Activated CD4-positive, alpha-beta T cell treated with anti-CD3 and anti-CD28 coated beads, Interleukin-2, amount 10 ng/mL, durations not matched to agents 7 days and 5 days (primary cell): ENCODE data around the gene PRRX2. TPM values are rescaled to one million over a fixed set of nuclear protein-coding genes. Genes with fewer than 3 reads are reported as not detected.
A peak's percentile ranks its signal among the peaks of the same experiment; 100 is the strongest.

Source experiments
- CTCF ChIA-PET: fragments of 350-600 bp; sonication (Branson Sonifier 250); formaldehyde crosslinking; loops from one replicate; lab custom pipeline; 2021; ENCODE audit warnings: antibody characterized with exemption; lab: Charles Lee
- POLR2A ChIA-PET: fragments of 350-600 bp; sonication (Branson Sonifier 250); formaldehyde crosslinking; loops from one replicate; lab custom pipeline; 2021; ENCODE audit warnings: antibody characterized with exemption; lab: Charles Lee
- DNase-seq: peaks from one replicate; pipeline ENCODE4 v3.0.0-alpha.2; 2020
- H3K27ac Mint-ChIP-seq: one replicate; pipeline ENCODE4 v1.8.0; 2021; ENCODE audit warnings: mild to moderate bottlenecking, moderate library complexity, mixed read lengths
- H3K27me3 Mint-ChIP-seq: one replicate; pipeline ENCODE4 v1.8.0; 2021; ENCODE audit warnings: mixed read lengths
- H3K36me3 Mint-ChIP-seq: one replicate; pipeline ENCODE4 v1.8.0; 2021; ENCODE audit warnings: low read depth, mixed read lengths
- H3K4me1 Mint-ChIP-seq: one replicate; pipeline ENCODE4 v1.8.0; 2021; ENCODE audit warnings: mixed read lengths
- H3K4me3 Mint-ChIP-seq: one replicate; pipeline ENCODE4 v1.8.0; 2021; ENCODE audit warnings: mild to moderate bottlenecking, moderate library complexity, mixed read lengths
- H3K9me3 Mint-ChIP-seq: one replicate; pipeline ENCODE4 v1.8.0; 2021; ENCODE audit warnings: mixed read lengths
- total RNA-seq, 2 experiments: library from RNA; stranded (reverse); gene quantifications; one replicate each; pipeline ENCODE4 v1.2.3, GENCODE V29; 2021

Gene PRRX2
- total RNA-seq, 2 experiments from 2014 or later = 0.15 TPM; not detected in 1

DNA sequence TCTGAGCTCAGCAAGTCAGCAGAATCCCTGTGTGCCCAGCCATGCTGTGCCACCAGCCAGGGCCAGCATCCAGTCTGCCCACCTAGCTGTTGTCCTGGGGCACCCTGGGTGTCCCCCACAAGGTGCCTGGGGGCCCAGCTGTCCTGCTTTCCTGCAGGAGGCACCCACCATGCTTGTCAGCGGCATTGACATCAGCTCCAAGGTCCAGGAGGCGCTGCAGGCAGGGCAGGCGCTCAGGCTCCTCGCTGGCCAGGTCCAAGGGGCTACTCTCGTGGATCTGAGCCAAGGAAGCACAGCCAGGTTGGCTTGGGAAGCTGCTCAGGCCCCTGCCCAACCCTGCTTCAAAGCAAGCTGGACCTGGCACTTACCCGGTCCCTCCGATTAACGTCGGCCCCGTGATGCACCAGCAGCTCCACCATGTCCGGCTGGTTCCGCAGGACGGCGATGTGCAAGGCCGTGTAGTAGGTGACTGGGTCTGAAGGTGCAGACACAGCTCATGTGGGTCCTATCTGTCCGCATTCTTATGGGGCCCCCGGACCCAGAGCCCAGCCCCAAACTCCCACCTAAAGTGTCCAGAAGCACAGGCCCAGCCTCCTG, 26.3 kb upstream of the PRRX2 start:
- DNase-seq = no peak
- ChIA-PET POLR2A (interaction anchor here (0.6 kb wide), 1 partner anchor 129 kb away, joined by 3 read pairs; no protein-coding TSS in a partner anchor), CTCF (interaction anchor here (0.5 to 2.5 kb wide), 5 partner anchors 11 to 499 kb away, joined by 3 to 13 read pairs (median 5); no protein-coding TSS in a partner anchor)
- H3K9me3 Mint-ChIP-seq = no peaks in the 10 kb centered on the region
- no peaks in the 10 kb centered on the region for H3K27me3 Mint-ChIP-seq
- peaks cover 22% of the 10 kb centered on the region for H3K36me3 Mint-ChIP-seq
- no peak overlapping the region for H3K27ac Mint-ChIP-seq
- H3K4me1 Mint-ChIP-seq = peaks cover 22% of the 10 kb centered on the region
- H3K4me3 Mint-ChIP-seq = no peak overlapping the region

DNA sequence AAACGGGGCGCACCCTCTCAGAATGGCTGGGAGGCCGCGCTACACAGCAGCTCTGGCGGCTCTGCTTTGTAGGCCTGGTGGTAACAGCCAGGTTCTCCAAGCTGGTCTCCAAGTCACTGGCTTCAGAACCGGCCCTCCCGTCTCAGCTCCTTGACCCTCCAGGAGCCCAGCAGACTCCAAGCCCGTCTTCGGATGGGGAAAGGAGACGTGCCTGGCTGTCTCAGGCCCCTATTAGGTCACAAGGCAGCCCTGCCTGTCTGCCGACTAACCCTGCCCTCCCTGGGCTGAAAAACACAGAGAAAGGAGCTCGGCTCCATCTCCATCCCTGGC, 25.7 kb upstream of the PRRX2 start:
- CTCF ChIA-PET = interaction anchor here (0.6 to 2.5 kb wide), 9 partner anchors 11 to 499 kb away, joined by 3 to 13 read pairs (median 4); partner anchors contain the start of gene NTMT1
- Mint-ChIP-seq H3K36me3 (peaks cover 20% of the 10 kb centered on the region), H3K27ac (peak overlapping the region; percentile 11), H3K27me3 (no peaks in the 10 kb centered on the region), H3K4me3 (peak overlapping the region; percentile 80), H3K4me1 (peaks cover 22% of the 10 kb centered on the region), H3K9me3 (no peaks in the 10 kb centered on the region)
- no peak for DNase-seq
- POLR2A ChIA-PET = no interaction called here

DNA sequence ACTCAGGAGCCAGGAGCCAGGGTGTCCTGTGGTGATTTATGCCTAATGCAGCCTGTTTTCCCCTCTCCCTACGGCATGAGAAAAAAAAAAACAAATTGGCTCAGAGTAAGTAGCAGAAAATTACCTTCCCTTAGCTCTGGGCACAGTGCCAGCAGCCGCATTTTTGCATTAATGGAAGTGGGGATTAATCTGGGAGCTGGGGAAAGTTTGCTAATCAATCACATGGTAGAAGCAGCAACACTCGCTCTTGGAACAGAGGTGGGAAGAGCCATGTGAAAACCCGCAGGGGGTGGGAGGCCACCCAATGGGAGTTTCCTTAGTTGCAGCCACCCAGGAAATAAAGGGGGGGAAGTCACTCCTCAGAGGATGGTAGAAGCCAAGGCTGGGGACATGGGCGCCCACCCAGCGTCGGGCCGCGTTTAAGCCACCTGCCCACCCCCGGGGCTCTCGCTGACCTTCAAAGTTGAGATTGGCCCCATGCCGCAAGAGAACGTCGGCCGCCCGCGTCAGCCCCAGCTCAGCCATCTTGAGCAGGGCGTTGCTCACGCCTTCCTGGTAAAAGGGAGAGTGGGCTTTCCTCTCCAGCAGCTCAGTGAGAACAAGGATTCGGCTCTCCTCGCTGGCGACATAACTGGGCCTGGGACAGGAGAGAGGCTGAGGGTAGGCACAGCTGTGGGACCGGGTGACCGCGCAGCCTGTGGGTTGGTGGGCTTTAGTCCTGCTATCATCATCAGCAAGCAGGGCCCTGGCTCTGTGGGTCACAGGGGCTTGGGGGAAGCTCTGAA, 25.2 kb upstream of the PRRX2 start:
- peak overlapping the region; percentile 54 for H3K27ac Mint-ChIP-seq
- H3K9me3 Mint-ChIP-seq = no peaks in the 10 kb centered on the region
- H3K27me3 Mint-ChIP-seq = no peaks in the 10 kb centered on the region
- POLR2A ChIA-PET = interaction anchor here (0.6 kb wide), 1 partner anchor 194 kb away, joined by 3 read pairs; no protein-coding TSS in a partner anchor
- DNase-seq = no peak
- CTCF ChIA-PET = interaction anchor here (0.6 to 1.6 kb wide), 10 partner anchors 12 to 500 kb away, joined by 3 to 6 read pairs (median 4); partner anchors contain the start of gene NTMT1
- H3K4me1 Mint-ChIP-seq = peaks cover 22% of the 10 kb centered on the region
- peaks cover 15% of the 10 kb centered on the region for H3K36me3 Mint-ChIP-seq
- peak overlapping the region; percentile 80 for H3K4me3 Mint-ChIP-seq

GRCh38 chr9:129640871-129641749, 24.3 kb upstream of the PRRX2 start:
- Mint-ChIP-seq H3K4me1 (peaks cover 22% of the 10 kb centered on the region), H3K9me3 (no peaks in the 10 kb centered on the region), H3K36me3 (peaks cover 9% of the 10 kb centered on the region), H3K4me3 (peak overlapping the region; percentile 80), H3K27me3 (no peaks in the 10 kb centered on the region), H3K27ac (peak overlapping the region; percentile 83)
- CTCF ChIA-PET = interaction anchor here (0.6 to 1.6 kb wide), 9 partner anchors 11 to 414 kb away, joined by 3 to 7 read pairs (median 4); partner anchors contain the start of genes C9orf50 and NTMT1
- no peak for DNase-seq
- POLR2A ChIA-PET = interaction anchor here (0.6 kb wide), 1 partner anchor 194 kb away, joined by 3 read pairs; no protein-coding TSS in a partner anchor

DNA sequence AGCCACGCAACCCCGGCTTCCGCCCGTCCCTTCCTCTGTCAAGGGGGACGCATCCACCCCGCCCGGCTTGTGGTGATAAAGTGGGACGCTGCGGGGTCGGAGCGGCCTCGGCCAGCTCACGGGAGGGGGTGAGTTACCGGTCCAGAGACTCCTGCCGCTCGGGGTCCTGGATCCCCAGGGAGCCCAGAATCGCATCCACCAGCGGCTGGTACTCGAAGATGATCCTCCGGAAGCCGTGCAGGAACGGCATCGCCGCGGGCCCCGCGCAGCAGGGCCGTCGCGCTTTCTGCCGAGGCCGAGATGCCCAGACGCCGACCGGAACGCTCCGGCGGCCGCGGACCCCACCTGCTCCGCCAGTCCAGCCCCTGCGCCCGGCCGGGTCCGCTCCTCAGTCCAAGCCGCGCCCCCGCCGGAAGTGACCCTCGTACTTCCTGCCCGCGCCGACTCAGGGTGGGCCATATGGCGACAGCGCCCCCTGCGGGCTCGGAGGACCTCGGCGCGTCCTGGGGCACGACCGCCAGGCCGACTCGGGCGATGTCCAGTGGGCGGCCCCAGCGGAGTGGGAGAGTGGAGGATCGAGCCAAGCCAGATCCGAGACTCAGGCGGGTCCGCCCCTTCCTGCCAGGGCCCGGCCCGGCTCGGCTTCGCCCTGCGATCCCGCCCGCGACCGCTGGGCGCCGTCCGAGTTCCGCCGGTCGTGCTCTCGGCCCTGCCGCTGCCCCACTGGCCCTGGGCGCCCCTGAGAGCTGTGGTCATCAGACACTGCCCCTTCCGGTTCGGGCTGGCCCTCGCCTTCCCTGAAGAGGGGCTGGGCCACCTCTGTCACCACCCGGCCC, 23.5 kb upstream of the PRRX2 start, which contains the start of gene ASB6:
TSS of gene ASB6 (minus strand) at position 402 of the 836 bp plus-strand sequence. CDS start at position 250, 152 bp downstream.
- Mint-ChIP-seq H3K9me3 (no peaks in the 10 kb centered on the region), H3K27ac (peak within 1 kb of the TSS; percentile 87), H3K4me1 (peaks cover 22% of the 10 kb centered on the region), H3K27me3 (no peaks in the 10 kb centered on the region), H3K36me3 (peaks cover 9% of the 10 kb centered on the region), H3K4me3 (peak within 1 kb of the TSS; percentile 80)
- DNase-seq = peak; percentile 92
- POLR2A ChIA-PET = no interaction called here
- CTCF ChIA-PET = interaction anchor here (0.6 to 2.0 kb wide), 20 partner anchors 8 to 517 kb away, joined by 3 to 8 read pairs (median 3); partner anchors contain the start of genes C9orf50 and NTMT1

GRCh38 chr9:129643706-129644105, 21.7 kb upstream of the PRRX2 start:
- Mint-ChIP-seq H3K27ac (no peak overlapping the region), H3K4me1 (peaks cover 20% of the 10 kb centered on the region)

GRCh38 chr9:129644365-129644764, 21.1 kb upstream of the PRRX2 start:
- Mint-ChIP-seq H3K36me3 (no peaks in the 10 kb centered on the region), H3K27me3 (no peaks in the 10 kb centered on the region), H3K4me3 (no peak overlapping the region), H3K27ac (no peak overlapping the region), H3K9me3 (no peaks in the 10 kb centered on the region), H3K4me1 (peaks cover 20% of the 10 kb centered on the region)
- DNase-seq = no peak
- ChIA-PET POLR2A (no interaction called here), CTCF (interaction anchor here (1.4 kb wide), 1 partner anchor 19 kb away, joined by 4 read pairs; the partner anchor contains the start of gene NTMT1)

More at GRCh38 chr9:129643706-129644105, 21.7 kb upstream of the PRRX2 start:
- no peak for DNase-seq
- no peaks in the 10 kb centered on the region for H3K27me3 Mint-ChIP-seq
- no peaks in the 10 kb centered on the region for H3K36me3 Mint-ChIP-seq
- ChIA-PET POLR2A (no interaction called here), CTCF (interaction anchor here (1.3 to 2.0 kb wide), 5 partner anchors 18 to 512 kb away, joined by 3 to 8 read pairs (median 4); partner anchors contain the start of gene NTMT1)
- peak overlapping the region; percentile 47 for H3K4me3 Mint-ChIP-seq
- H3K9me3 Mint-ChIP-seq = no peaks in the 10 kb centered on the region

DNA sequence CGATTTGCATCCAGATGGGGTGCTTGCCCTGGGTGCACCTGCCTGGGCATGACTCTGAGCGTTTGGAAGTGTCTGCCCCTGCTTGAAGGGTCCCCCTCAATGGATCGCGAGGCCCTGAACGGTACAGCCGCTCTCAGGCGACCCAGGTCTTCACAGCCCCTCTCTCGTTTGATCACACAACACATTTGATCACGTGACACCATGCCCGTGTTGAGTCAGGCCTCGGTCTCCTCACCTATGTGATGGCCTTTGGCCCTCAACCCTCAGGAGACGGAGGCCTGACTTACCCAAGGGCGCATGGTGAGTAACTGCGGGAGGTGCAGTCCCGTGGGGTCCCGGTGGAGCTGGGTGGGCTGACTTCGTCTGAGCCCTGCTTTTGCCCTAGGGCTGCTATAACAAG, 20.5 kb upstream of the PRRX2 start:
- no peak overlapping the region for H3K4me3 Mint-ChIP-seq
- DNase-seq = no peak
- H3K36me3 Mint-ChIP-seq = no peaks in the 10 kb centered on the region
- H3K9me3 Mint-ChIP-seq = no peaks in the 10 kb centered on the region
- H3K27ac Mint-ChIP-seq = no peak overlapping the region
- CTCF ChIA-PET = no interaction called here
- POLR2A ChIA-PET = no interaction called here
- peaks cover 18% of the 10 kb centered on the region for H3K4me1 Mint-ChIP-seq
- H3K27me3 Mint-ChIP-seq = no peaks in the 10 kb centered on the region

DNA sequence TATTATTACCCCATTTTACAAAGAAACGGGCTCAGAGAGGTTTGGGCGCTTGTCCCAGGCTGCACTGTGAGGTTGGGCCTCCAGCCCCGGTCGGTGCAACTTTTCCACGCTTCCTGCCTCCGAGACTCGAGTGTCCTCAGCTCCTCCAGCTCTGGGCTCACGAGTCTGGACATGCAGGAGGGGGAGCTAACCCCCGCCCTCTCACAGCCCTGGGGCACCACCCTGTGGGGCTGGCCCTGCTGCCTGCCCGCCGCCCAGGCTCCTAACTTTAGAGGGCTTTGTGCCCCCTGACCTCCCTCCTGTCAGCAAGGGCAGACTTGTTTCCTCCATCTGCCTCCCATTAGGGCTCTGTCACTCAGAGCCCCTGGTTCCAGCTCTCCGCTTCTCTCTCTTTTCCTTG, 19.2 kb upstream of the PRRX2 start:
- no peaks in the 10 kb centered on the region for H3K27me3 Mint-ChIP-seq
- H3K4me1 Mint-ChIP-seq = peaks cover 5% of the 10 kb centered on the region
- H3K4me3 Mint-ChIP-seq = no peak overlapping the region
- H3K27ac Mint-ChIP-seq = no peak overlapping the region
- no peaks in the 10 kb centered on the region for H3K36me3 Mint-ChIP-seq
- ChIA-PET POLR2A (no interaction called here), CTCF (no interaction called here)
- no peak for DNase-seq
- no peaks in the 10 kb centered on the region for H3K9me3 Mint-ChIP-seq

DNA sequence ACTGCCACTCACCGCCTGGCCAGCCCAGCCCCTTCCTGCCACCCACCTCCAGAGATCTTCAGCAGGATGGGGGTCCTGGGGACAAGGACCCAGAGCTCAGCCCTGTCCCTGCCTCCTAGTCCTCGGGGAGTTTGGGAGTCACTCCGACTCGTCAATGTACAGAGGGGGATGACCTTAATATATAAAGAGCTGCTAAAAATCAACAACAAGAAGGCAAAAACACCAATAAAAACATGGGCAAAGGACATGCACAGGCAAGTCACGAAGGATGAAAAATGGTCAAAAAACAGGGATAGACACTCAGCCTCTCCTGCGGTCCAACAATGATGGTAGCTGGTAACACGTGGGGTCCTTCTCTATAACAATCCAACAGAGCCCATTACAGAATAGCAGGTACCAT, 18.8 kb upstream of the PRRX2 start:
- Mint-ChIP-seq H3K4me1 (peaks cover 3% of the 10 kb centered on the region), H3K4me3 (no peak overlapping the region), H3K27ac (no peak overlapping the region), H3K36me3 (no peaks in the 10 kb centered on the region), H3K9me3 (no peaks in the 10 kb centered on the region), H3K27me3 (no peaks in the 10 kb centered on the region)
- ChIA-PET POLR2A (no interaction called here), CTCF (no interaction called here)
- DNase-seq = no peak

DNA sequence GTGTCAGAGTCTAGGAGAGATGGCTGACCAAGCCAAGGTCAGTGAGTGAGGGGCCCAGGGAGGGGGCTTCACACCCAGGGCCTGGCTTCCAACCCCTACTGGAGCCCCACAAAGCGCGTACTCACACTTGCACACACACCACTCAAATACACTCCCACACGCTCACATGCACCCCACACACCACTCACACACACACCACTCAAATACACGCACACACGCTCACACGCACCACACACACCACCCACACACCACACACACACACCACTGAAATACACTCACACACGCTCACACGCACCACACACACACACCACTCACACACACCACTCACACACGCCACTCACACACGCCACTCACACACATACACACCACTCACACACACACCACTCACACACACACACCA, 17.8 kb upstream of the PRRX2 start:
- ChIA-PET POLR2A (no interaction called here), CTCF (no interaction called here)
- Mint-ChIP-seq H3K36me3 (no peaks in the 10 kb centered on the region), H3K9me3 (no peaks in the 10 kb centered on the region), H3K4me1 (no peaks in the 10 kb centered on the region), H3K4me3 (no peak overlapping the region), H3K27me3 (no peaks in the 10 kb centered on the region), H3K27ac (no peak overlapping the region)
- no peak for DNase-seq
